RWPE1 (cell line): ENCODE measurements around the gene SRBD1.

Source experiments
- CTCF ChIA-PET: fragments of 350-600 bp; sonication (Branson Sonifier 250); formaldehyde crosslinking; extraction: SDS; loops from one replicate; lab custom pipeline; 2021; lab: Yijun Ruan, JAX
- POLR2A ChIA-PET: fragments of 400-600 bp; formaldehyde crosslinking; extraction: SDS; loops from one replicate; lab custom pipeline; 2020; ENCODE audit warnings: antibody characterized with exemption; ENCODE audit not compliant: low non-redundant PET; lab: Yijun Ruan, JAX
- DNase-seq: peaks from one replicate; pipeline ENCODE4 v3.0.0; 2012; ENCODE audit warnings: low spot score
- H3K27ac ChIP-seq: fragments of 450-650 bp; 2 replicates; pipeline ENCODE4 v1.5.1; 2017
- CTCF ChIP-seq: fragments of 450-650 bp; conservative IDR thresholded peaks from 2 replicates; pipeline ENCODE4 v1.5.1; 2017; ENCODE audit warnings: low read depth, mild to moderate bottlenecking

The SRBD1 gene

GRCh38 chr2:45422921-45423320 is 188.1 kb downstream of the SRBD1 start:
- CTCF ChIA-PET = no interaction called here
- POLR2A ChIA-PET = no interaction called here
- no peak for DNase-seq
- H3K27ac ChIP-seq = no peak overlapping the region
- no peak for TF ChIP-seq CTCF

GRCh38 chr2:45418532-45418931 is 192.5 kb downstream of the SRBD1 start:
- ChIA-PET POLR2A (no interaction called here), CTCF (no interaction called here)
- no peak for TF ChIP-seq CTCF
- no peak for DNase-seq
- H3K27ac ChIP-seq = no peak overlapping the region

GRCh38 chr2:45415534-45416123 is 195.4 kb downstream of the SRBD1 start:
- ChIA-PET POLR2A (no interaction called here), CTCF (no interaction called here)
- H3K27ac ChIP-seq = no peak overlapping the region
- no peak for DNase-seq
- no peak for TF ChIP-seq CTCF

GRCh38 chr2:45412754-45413379 is 198.2 kb downstream of the SRBD1 start:
- CTCF ChIA-PET = no interaction called here
- DNase-seq = no peak
- POLR2A ChIA-PET = no interaction called here
- H3K27ac ChIP-seq = no peak overlapping the region
- no peak for TF ChIP-seq CTCF

GRCh38 chr2:45409677-45410076 is 201.4 kb downstream of the SRBD1 start:
- TF ChIP-seq CTCF = no peak
- POLR2A ChIA-PET = no interaction called here
- CTCF ChIA-PET = no interaction called here
- DNase-seq = no peak
- no peak overlapping the region for H3K27ac ChIP-seq

- DNase-seq = no peak
- TF ChIP-seq CTCF = no peak
- ChIA-PET POLR2A (no interaction called here), CTCF (interaction anchor here (0.5 to 0.6 kb wide), 2 partner anchors 17 to 1014 kb away, joined by 3 to 4 read pairs; no protein-coding TSS in a partner anchor)
- no peak overlapping the region for H3K27ac ChIP-seq
Observed at GRCh38 chr2:45406621-45407020, 204.4 kb downstream of the SRBD1 start.
